AG09309 (cell line): ENCODE data around the gene QRICH2.
"Not testable (repeated sequence)": the region's sequence is repeated elsewhere in the genome, so short reads cannot be mapped to it uniquely, and the experiment has no call there.

ENCODE experiments used
- DNase-seq: peaks from one replicate; pipeline ENCODE4 v3.0.0-alpha.2; 2010; ENCODE audit warnings: low read depth
- H3K4me3 ChIP-seq: 2 replicates; pipeline ENCODE4 v1.5.1; 2011; ENCODE audit warnings: mild to moderate bottlenecking, low read depth, low read length, moderate library complexity; ENCODE audit not compliant: control insufficient read depth
- CTCF ChIP-seq: IDR thresholded peaks from 2 replicates; pipeline ENCODE4 v1.5.1; 2011; ENCODE audit warnings: mild to moderate bottlenecking, low read depth, low read length, inconsistent platforms; ENCODE audit not compliant: insufficient read depth, control insufficient read depth; ENCODE audit errors: missing control alignments

Gene QRICH2

GRCh38 chr17:76246080-76247066 is 61.7 kb downstream of the QRICH2 start:
- no peak overlapping the region for H3K4me3 ChIP-seq
- no peak for TF ChIP-seq CTCF
- no peak for DNase-seq

- not testable (repeated sequence) for H3K4me3 ChIP-seq, DNase-seq
These were observed 63.4 kb downstream of the QRICH2 start for GRCh38 chr17:76244721-76245120.

- no peak for TF ChIP-seq CTCF
- no peak for DNase-seq
- no peak overlapping the region for H3K4me3 ChIP-seq
These were observed 64.0 kb downstream of the QRICH2 start for GRCh38 chr17:76243826-76244679.

- H3K4me3 ChIP-seq: no peak overlapping the region
- no peak for TF ChIP-seq CTCF
- no peak for DNase-seq
These were observed 66.3 kb downstream of the QRICH2 start for GRCh38 chr17:76241691-76242255.

GRCh38 chr17:76241204-76241538 is 66.9 kb downstream of the QRICH2 start:
- no peak for TF ChIP-seq CTCF
- no peak for DNase-seq
- H3K4me3 ChIP-seq: peak overlapping the region; percentile 56

GRCh38 chr17:76240461-76241203 is 67.4 kb downstream of the QRICH2 start, which contains the start of gene RNF157:
Gene RNF157, minus strand, starts transcription at chr17:76240493. Its CDS starts 253 bp downstream, at chr17:76240240.
- no peak for TF ChIP-seq CTCF

More at GRCh38 chr17:76240461-76241203, 67.4 kb downstream of the QRICH2 start, which contains the start of gene RNF157:
- H3K4me3 ChIP-seq: peak within 1 kb of the TSS; percentile 56
- DNase-seq: no peak
